Measurements from ENCODE around the gene CRIP1. TPM values are rescaled to one million over a fixed set of nuclear protein-coding genes. Genes with fewer than 3 reads are reported as not detected.
A peak's percentile ranks its signal among the peaks of the same experiment; 100 is the strongest.

Gene CRIP1
- polyA plus RNA-seq, 1 experiment = 0.90 TPM

DNA sequence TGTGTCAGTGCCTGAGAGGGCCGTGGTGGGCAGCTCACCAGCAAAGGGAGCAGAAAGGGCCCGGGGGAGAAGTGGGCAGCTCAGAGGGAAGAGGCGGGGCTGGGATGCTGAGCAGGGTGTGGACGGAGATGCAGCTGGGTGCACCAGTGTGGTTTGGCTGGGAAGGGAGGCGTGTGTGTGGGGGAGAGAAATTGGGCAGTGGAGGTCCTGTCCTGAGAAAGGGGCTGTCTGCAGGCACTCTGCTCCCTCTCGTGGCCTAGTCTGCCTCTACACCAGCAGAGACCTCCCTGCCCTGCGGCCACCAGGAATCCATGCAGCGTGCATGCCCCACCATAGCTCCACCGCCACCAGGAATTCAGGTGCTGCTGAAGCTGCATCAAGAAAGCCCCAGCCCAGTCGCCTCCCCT lies 46.1 kb downstream of the CRIP1 start:
- no peaks in the 10 kb centered on the region; the same call in 1 of the 2 replicates for H3K36me3 ChIP-seq (ENCODE audit: control insufficient read depth, insufficient read depth, low read length)
- peak; percentile 51 for TF ChIP-seq CTCF (IDR thresholded peaks at IDR 0.05; ENCODE audit: insufficient read depth, low read depth, low read length)
- CTCF ChIA-PET = interaction anchor here (1.4 to 4.0 kb wide), 4 partner anchors 11 to 162 kb away, joined by 3 to 16 read pairs (median 7); no protein-coding TSS in a partner anchor
- no peak overlapping the region for H3K4me3 ChIP-seq (ENCODE audit: low read depth, low read length)
- DNase-seq (ENCODE audit: low read depth) = no peak
- POLR2A ChIA-PET = no interaction called here
- no peaks in the 10 kb centered on the region for H3K27me3 ChIP-seq (ENCODE audit: control insufficient read depth, insufficient read depth, low read length)

DNA sequence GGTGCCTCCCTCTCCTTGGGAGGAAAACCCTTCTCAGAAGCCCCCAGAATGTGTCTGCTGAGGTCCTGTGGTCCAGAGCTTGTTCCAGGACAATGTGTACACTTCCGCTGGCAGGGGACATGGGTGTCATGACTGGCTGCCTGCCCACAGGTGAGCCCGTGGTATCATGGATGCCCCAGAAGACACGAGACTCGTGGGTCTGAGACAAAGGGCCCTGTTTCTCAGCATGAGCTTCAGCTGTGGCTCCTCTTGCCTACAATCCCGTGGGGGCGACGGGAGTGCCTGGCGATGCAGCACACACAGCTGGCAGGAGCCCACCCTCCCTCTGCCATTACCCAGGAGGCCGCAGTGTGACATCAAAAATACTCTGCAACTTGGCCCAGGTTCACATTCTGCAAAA lies 46.7 kb downstream of the CRIP1 start:
- Histone ChIP-seq H3K4me3 (ENCODE audit: low read depth, low read length) (no peak overlapping the region), H3K36me3 (ENCODE audit: control insufficient read depth, insufficient read depth, low read length) (no peaks in the 10 kb centered on the region; the same call in 1 of the 2 replicates), H3K27me3 (ENCODE audit: control insufficient read depth, insufficient read depth, low read length) (no peaks in the 10 kb centered on the region)
- DNase-seq (ENCODE audit: low read depth) = no peak
- POLR2A ChIA-PET = no interaction called here
- no peak for TF ChIP-seq CTCF (IDR thresholded peaks at IDR 0.05; ENCODE audit: insufficient read depth, low read depth, low read length)
- CTCF ChIA-PET = interaction anchor here (1.4 to 4.0 kb wide), 3 partner anchors 10 to 163 kb away, joined by 3 to 16 read pairs (median 8); no protein-coding TSS in a partner anchor

- no peak for TF ChIP-seq CTCF (IDR thresholded peaks at IDR 0.05; ENCODE audit: insufficient read depth, low read depth, low read length)
- DNase-seq (ENCODE audit: low read depth) = no peak
- H3K36me3 ChIP-seq (ENCODE audit: control insufficient read depth, insufficient read depth, low read length) = no peaks in the 10 kb centered on the region; the same call in 1 of the 2 replicates
- ChIA-PET POLR2A (no interaction called here), CTCF (interaction anchor here (1.4 to 4.0 kb wide), 3 partner anchors 10 to 163 kb away, joined by 3 to 16 read pairs (median 8); no protein-coding TSS in a partner anchor)
- H3K4me3 ChIP-seq (ENCODE audit: low read depth, low read length) = no peak overlapping the region
- H3K27me3 ChIP-seq (ENCODE audit: control insufficient read depth, insufficient read depth, low read length) = no peaks in the 10 kb centered on the region
Observed at GRCh38 chr14:105533811-105534498, 47.3 kb downstream of the CRIP1 start.

DNA sequence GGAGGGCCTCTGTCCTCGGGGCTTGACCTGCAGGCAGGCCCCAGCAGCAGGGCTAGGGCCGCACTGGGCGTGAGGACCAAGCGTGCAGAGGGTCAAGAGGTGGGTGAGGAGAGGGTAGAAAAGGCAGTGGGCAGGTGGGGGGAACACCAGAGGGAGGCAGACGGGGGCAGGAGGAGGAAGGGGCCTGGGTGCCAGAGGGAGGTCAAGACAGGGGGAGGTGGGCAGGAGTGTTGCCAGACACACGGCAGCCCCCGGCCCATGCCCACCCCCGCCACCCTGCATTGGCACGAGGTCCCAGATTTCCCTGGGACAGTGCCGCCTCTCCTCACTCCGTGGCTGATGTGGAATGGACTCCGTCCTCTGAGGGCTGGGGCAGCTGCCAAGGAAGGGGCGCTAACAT lies 47.9 kb downstream of the CRIP1 start:
- no peaks in the 10 kb centered on the region; the same call in 1 of the 2 replicates for H3K36me3 ChIP-seq (ENCODE audit: control insufficient read depth, insufficient read depth, low read length)
- DNase-seq (ENCODE audit: low read depth) = no peak
- CTCF ChIA-PET = no interaction called here
- no peak for TF ChIP-seq CTCF (IDR thresholded peaks at IDR 0.05; ENCODE audit: insufficient read depth, low read depth, low read length)
- no peaks in the 10 kb centered on the region for H3K27me3 ChIP-seq (ENCODE audit: control insufficient read depth, insufficient read depth, low read length)
- POLR2A ChIA-PET = no interaction called here
- no peak overlapping the region for H3K4me3 ChIP-seq (ENCODE audit: low read depth, low read length)

DNA sequence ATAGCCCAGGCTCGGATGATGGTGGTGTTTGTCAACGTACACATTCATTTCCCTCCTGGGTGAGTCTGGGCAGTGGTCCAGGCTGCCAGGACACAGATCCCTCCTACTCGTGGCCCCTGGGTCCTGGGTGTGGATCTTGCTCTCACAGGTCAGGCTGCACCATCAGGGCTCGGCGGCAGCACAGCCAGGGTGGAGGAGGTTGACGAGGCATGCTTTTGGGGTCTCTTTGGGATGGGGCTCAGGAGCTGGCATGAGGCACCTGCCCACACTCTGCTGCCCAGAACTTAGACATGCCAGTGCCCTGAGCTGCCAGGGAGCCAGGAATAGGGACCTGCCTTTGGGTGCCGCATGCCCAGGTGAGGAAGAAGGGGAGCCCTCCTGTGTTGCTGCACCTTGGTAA lies 49.4 kb downstream of the CRIP1 start:
- no peak overlapping the region for H3K4me3 ChIP-seq (ENCODE audit: low read depth, low read length)
- H3K27me3 ChIP-seq (ENCODE audit: control insufficient read depth, insufficient read depth, low read length) = no peaks in the 10 kb centered on the region
- ChIA-PET CTCF (interaction anchor here (1.4 to 1.7 kb wide), 2 partner anchors 8 to 165 kb away, joined by 4 to 10 read pairs; no protein-coding TSS in a partner anchor), POLR2A (no interaction called here)
- no peak for DNase-seq (ENCODE audit: low read depth)
- TF ChIP-seq CTCF (IDR thresholded peaks at IDR 0.05; ENCODE audit: insufficient read depth, low read depth, low read length) = no peak
- no peaks in the 10 kb centered on the region for H3K36me3 ChIP-seq (ENCODE audit: control insufficient read depth, insufficient read depth, low read length)

Data from BJ (cell line).